Ishikawa (cell line): ENCODE results near the gene PSMD14.

Experiments used
- CEBPB ChIP-seq: IDR thresholded peaks from 2 replicates; pipeline ENCODE4 v1.6.1; 2012
- CREB1 ChIP-seq: IDR thresholded peaks from 2 replicates; pipeline ENCODE4 v1.6.1; 2012; ENCODE audit warnings: low read depth
- EP300 ChIP-seq: IDR thresholded peaks from 2 replicates; pipeline ENCODE4 v1.6.1; 2012; ENCODE audit warnings: borderline replicate concordance
- FOXM1 ChIP-seq: IDR thresholded peaks from 2 replicates; pipeline ENCODE4 v1.6.1; 2012; ENCODE audit warnings: low read depth, borderline replicate concordance
- NFIC ChIP-seq: IDR thresholded peaks from 2 replicates; pipeline ENCODE4 v1.6.1; 2012
- RAD21 ChIP-seq: IDR thresholded peaks from 2 replicates; pipeline ENCODE4 v1.6.1; 2012; ENCODE audit warnings: low read depth
- TAF1 ChIP-seq: IDR thresholded peaks from 2 replicates; pipeline ENCODE4 v1.6.1; 2012; ENCODE audit warnings: low read depth, mild to moderate bottlenecking
- TCF12 ChIP-seq: IDR thresholded peaks from 2 replicates; pipeline ENCODE4 v1.6.1; 2012; ENCODE audit warnings: low read depth
- TEAD4 ChIP-seq: IDR thresholded peaks from 2 replicates; pipeline ENCODE4 v1.6.1; 2012
- USF1 ChIP-seq: IDR thresholded peaks from 2 replicates; pipeline ENCODE4 v1.6.1; 2012
- TF ChIP-seq, protein P1 (sequence below): IDR thresholded peaks from 2 replicates; pipeline ENCODE4 v1.6.1; 2012; ENCODE audit warnings: low read depth, mild to moderate bottlenecking

GRCh38 chr2:161407597-161407996 is 99.4 kb downstream of the PSMD14 start:
- TF ChIP-seq TEAD4 (no peak), CEBPB (no peak), EP300 (no peak), TCF12 (no peak), CREB1 (no peak), FOXM1 (no peak), USF1 (no peak), TAF1 (no peak), RAD21 (no peak), NFIC (no peak)
- TF ChIP-seq, protein P1, sequence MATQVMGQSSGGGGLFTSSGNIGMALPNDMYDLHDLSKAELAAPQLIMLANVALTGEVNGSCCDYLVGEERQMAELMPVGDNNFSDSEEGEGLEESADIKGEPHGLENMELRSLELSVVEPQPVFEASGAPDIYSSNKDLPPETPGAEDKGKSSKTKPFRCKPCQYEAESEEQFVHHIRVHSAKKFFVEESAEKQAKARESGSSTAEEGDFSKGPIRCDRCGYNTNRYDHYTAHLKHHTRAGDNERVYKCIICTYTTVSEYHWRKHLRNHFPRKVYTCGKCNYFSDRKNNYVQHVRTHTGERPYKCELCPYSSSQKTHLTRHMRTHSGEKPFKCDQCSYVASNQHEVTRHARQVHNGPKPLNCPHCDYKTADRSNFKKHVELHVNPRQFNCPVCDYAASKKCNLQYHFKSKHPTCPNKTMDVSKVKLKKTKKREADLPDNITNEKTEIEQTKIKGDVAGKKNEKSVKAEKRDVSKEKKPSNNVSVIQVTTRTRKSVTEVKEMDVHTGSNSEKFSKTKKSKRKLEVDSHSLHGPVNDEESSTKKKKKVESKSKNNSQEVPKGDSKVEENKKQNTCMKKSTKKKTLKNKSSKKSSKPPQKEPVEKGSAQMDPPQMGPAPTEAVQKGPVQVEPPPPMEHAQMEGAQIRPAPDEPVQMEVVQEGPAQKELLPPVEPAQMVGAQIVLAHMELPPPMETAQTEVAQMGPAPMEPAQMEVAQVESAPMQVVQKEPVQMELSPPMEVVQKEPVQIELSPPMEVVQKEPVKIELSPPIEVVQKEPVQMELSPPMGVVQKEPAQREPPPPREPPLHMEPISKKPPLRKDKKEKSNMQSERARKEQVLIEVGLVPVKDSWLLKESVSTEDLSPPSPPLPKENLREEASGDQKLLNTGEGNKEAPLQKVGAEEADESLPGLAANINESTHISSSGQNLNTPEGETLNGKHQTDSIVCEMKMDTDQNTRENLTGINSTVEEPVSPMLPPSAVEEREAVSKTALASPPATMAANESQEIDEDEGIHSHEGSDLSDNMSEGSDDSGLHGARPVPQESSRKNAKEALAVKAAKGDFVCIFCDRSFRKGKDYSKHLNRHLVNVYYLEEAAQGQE, result no peak
